SK-N-SH (cell line): ENCODE data around the gene CPEB3. TPM values are rescaled to one million over a fixed set of nuclear protein-coding genes. Genes with fewer than 3 reads are reported as not detected.

Source experiments
- CTCF ChIA-PET: fragments of 300-600, 350-600 bp; formaldehyde crosslinking; extraction: SDS; loops from one replicate; lab custom pipeline; 2021; lab: Yijun Ruan, JAX
- POLR2A ChIA-PET: fragments of 350-600 bp; sonication (Branson Sonifier 250); formaldehyde crosslinking; extraction: SDS; loops from one replicate; lab custom pipeline; 2020; ENCODE audit warnings: antibody characterized with exemption, inconsistent platforms; lab: Yijun Ruan, JAX
- DNase-seq: peaks from one replicate; pipeline ENCODE4 v3.0.0; 2012
- H2AFZ ChIP-seq: fragments of 200-600 bp; sonication (generic); 2 replicates; pipeline ENCODE4 v1.8.1; 2016; ENCODE audit warnings: antibody characterized with exemption, mild to moderate bottlenecking, low read depth
- H3F3A ChIP-seq: fragments of 200-600 bp; sonication (generic); replicated peaks from 2 replicates; pipeline ENCODE3; 2016; ENCODE audit warnings: antibody characterized with exemption, mild to moderate bottlenecking; ENCODE audit not compliant: insufficient read depth
- H3K27ac ChIP-seq, 2 experiments: fragments of 200-500 bp in 1 of 2; fragments of 200-600 bp in 1 of 2; sonication (Bioruptor generic) in 1 of 2; sonication (generic), shearing (Covaris generic) in 1 of 2; 2 replicates each; pipeline versions ENCODE4 v1.5.1 to v1.6.1; 2014 to 2016; ENCODE audit warnings: low read depth in 2 of 2, inconsistent platforms in 1 of 2, low read length in 1 of 2, mild to moderate bottlenecking in 1 of 2, mixed read lengths in 1 of 2
- H3K27me3 ChIP-seq: fragments of 200-600 bp; sonication (generic), shearing (Covaris generic); 2 replicates; pipeline ENCODE4 v1.6.1; 2016; ENCODE audit warnings: mixed run types; ENCODE audit not compliant: insufficient read depth
- H3K36me3 ChIP-seq, 2 experiments: fragments of 200-500 bp in 1 of 2; fragments of 200-600 bp in 1 of 2; sonication (Bioruptor generic) in 1 of 2; sonication (generic) in 1 of 2; replicated peaks in 1 of 2; 2 replicates each; pipeline versions ENCODE3 to v1.5.1; 2014 to 2016; ENCODE audit warnings: low read length in 1 of 2, mild to moderate bottlenecking in 1 of 2; ENCODE audit not compliant: insufficient read depth in 2 of 2, control insufficient read depth in 1 of 2
- H3K4me1 ChIP-seq, 2 experiments: fragments of 200-500 bp in 1 of 2; fragments of 200-600 bp in 1 of 2; sonication (Bioruptor generic) in 1 of 2; sonication (generic), shearing (Covaris generic) in 1 of 2; 2 replicates each; pipeline versions ENCODE4 v1.5.1 to v1.6.1; 2014 to 2016; ENCODE audit warnings: low read depth in 1 of 2, low read length in 1 of 2, mixed run types in 1 of 2; ENCODE audit not compliant: insufficient read depth in 2 of 2, control insufficient read depth in 1 of 2
- H3K4me2 ChIP-seq: fragments of 200-600 bp; sonication (generic), shearing (Covaris generic); 2 replicates; pipeline ENCODE4 v1.6.1; 2017; ENCODE audit warnings: mixed run types
- H3K4me3 ChIP-seq, 2 experiments: fragments of 200-500 bp in 1 of 2; fragments of 200-600 bp in 1 of 2; sonication (Bioruptor generic) in 1 of 2; sonication (generic), shearing (Covaris generic) in 1 of 2; 2 replicates each; pipeline versions ENCODE4 v1.5.1 to v1.8.1; 2014 to 2016; ENCODE audit warnings: low read depth in 2 of 2, inconsistent platforms in 1 of 2, low read length in 1 of 2, mild to moderate bottlenecking in 1 of 2, mixed read lengths in 1 of 2, moderate library complexity in 1 of 2
- H3K79me2 ChIP-seq: fragments of 200-600 bp; sonication (generic); 2 replicates; pipeline ENCODE4 v1.8.1; 2017; ENCODE audit warnings: mild to moderate bottlenecking; ENCODE audit not compliant: insufficient read depth
- H3K9ac ChIP-seq: fragments of 200-600 bp; sonication (generic); 2 replicates; pipeline ENCODE4 v1.6.1; 2017; ENCODE audit warnings: mixed run types
- H3K9me2 ChIP-seq: fragments of 200-600 bp; sonication (generic); 2 replicates; pipeline ENCODE4 v1.6.1; 2017; ENCODE audit warnings: mixed run types
- H3K9me3 ChIP-seq: fragments of 200-600 bp; sonication (generic); 2 replicates; pipeline ENCODE4 v1.6.1; 2017; ENCODE audit warnings: mixed run types, mild to moderate bottlenecking, moderate library complexity
- H4K20me1 ChIP-seq: fragments of 200-600 bp; sonication (generic); 2 replicates; pipeline ENCODE4 v1.6.1; 2017; ENCODE audit warnings: mild to moderate bottlenecking, mixed run types; ENCODE audit not compliant: insufficient read depth
- EP300 ChIP-seq, 2 experiments: IDR thresholded peaks; 2 replicates each; pipeline versions ENCODE4 v1.4.0 to v1.6.1; 2012; ENCODE audit warnings: borderline replicate concordance in 1 of 2, low read depth in 1 of 2, low read length in 1 of 2
- FOXM1 ChIP-seq: IDR thresholded peaks from 2 replicates; pipeline ENCODE4 v1.4.0; 2012; ENCODE audit warnings: low read depth, mild to moderate bottlenecking
- GABPA ChIP-seq: IDR thresholded peaks from 2 replicates; pipeline ENCODE4 v1.4.0; 2012; ENCODE audit warnings: low read depth, mild to moderate bottlenecking
- GATA2 ChIP-seq: sonication (generic); formaldehyde crosslinking; IDR thresholded peaks from 2 replicates; pipeline ENCODE4 v1.5.0; 2020; ENCODE audit warnings: mild to moderate bottlenecking, missing genetic modification reagents
- MEF2A ChIP-seq: IDR thresholded peaks from 2 replicates; pipeline ENCODE4 v1.4.0; 2012; ENCODE audit warnings: low read depth, borderline replicate concordance
- MXI1 ChIP-seq: IDR thresholded peaks from 2 replicates; pipeline ENCODE4 v1.6.1; 2012; ENCODE audit warnings: mild to moderate bottlenecking, low read depth, low read length, improper control_type of control experiment
- NFIC ChIP-seq: IDR thresholded peaks from 2 replicates; pipeline ENCODE4 v1.4.0; 2012; ENCODE audit warnings: borderline replicate concordance
- RCOR1 ChIP-seq: fragments of 150-350 bp; IDR thresholded peaks from 2 replicates; pipeline ENCODE4 v1.6.1; 2017; ENCODE audit warnings: antibody characterized with exemption, low read length
- RXRA ChIP-seq: IDR thresholded peaks from 2 replicates; pipeline ENCODE4 v1.4.0; 2012; ENCODE audit warnings: low read depth, mild to moderate bottlenecking, borderline replicate concordance
- SIN3A ChIP-seq: IDR thresholded peaks from 2 replicates; pipeline ENCODE4 v1.6.1; 2012; ENCODE audit warnings: low read depth, mild to moderate bottlenecking, low read length, moderate library complexity, borderline replicate concordance
- SMC3 ChIP-seq: IDR thresholded peaks from 2 replicates; pipeline ENCODE4 v1.6.1; 2012; ENCODE audit warnings: low read depth, low read length, improper control_type of control experiment
- TCF12 ChIP-seq: IDR thresholded peaks from 2 replicates; pipeline ENCODE4 v1.4.0; 2012
- WGBS: methylation state at CpG from one replicate; pipeline ENCODE4 v1.1.6; 2017; ENCODE audit warnings: low lambda C conversion rate; 5-methylcytosine and 5-hydroxymethylcytosine counted together
- polyA plus RNA-seq, 3 experiments: library from polyadenylated mRNA; depleted of rRNA; stranded (reverse); fragments of >200 nt; gene quantifications; 2 replicates each; pipeline ENCODE4 v1.2.3, GENCODE V29; 2012
- TF ChIP-seq, protein P1 (sequence below): IDR thresholded peaks from 2 replicates; pipeline ENCODE4; 2012
- TF ChIP-seq, protein P2 (sequence below): fragments of 150-350 bp; IDR thresholded peaks from 2 replicates; pipeline ENCODE4 v1.6.1; 2017; ENCODE audit warnings: antibody characterized with exemption, low read length, low read depth, borderline replicate concordance
- TF ChIP-seq, protein P3 (sequence below): fragments of 150-350 bp; IDR thresholded peaks from 2 replicates; pipeline ENCODE4 v1.6.1; 2016; ENCODE audit warnings: mild to moderate bottlenecking, low read depth, low read length

Gene CPEB3
- polyA plus RNA-seq, 1 of the 3 experiments (the other 2 are of a cell fraction): 0.36 TPM

DNA sequence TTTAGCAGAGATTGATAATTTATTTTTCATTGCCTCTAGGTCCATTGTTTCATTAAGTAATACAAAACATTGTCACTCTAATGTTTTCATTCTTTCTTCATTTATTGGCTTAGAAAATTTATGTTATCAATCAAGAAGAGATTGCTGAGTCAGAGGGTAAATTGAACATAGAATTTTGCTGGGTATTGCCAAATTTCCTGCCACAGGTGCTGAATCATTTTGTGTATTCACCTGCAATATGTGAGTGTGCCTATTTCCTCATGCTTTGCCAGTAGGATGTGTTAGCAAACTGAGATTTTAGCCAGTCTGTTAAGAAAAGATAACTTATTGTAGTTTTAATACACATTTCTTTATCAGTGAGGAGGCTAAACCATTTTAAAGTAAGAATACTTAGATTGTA is 38.1 kb upstream of the CPEB3 start (continued):
- TF ChIP-seq RXRA (no peak), NFIC (no peak)
- TF ChIP-seq, protein P1, sequence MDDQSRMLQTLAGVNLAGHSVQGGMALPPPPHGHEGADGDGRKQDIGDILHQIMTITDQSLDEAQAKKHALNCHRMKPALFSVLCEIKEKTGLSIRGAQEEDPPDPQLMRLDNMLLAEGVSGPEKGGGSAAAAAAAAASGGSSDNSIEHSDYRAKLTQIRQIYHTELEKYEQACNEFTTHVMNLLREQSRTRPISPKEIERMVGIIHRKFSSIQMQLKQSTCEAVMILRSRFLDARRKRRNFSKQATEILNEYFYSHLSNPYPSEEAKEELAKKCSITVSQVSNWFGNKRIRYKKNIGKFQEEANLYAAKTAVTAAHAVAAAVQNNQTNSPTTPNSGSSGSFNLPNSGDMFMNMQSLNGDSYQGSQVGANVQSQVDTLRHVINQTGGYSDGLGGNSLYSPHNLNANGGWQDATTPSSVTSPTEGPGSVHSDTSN: no peak
- TF ChIP-seq, all 33 proteins: peak for 0

DNA sequence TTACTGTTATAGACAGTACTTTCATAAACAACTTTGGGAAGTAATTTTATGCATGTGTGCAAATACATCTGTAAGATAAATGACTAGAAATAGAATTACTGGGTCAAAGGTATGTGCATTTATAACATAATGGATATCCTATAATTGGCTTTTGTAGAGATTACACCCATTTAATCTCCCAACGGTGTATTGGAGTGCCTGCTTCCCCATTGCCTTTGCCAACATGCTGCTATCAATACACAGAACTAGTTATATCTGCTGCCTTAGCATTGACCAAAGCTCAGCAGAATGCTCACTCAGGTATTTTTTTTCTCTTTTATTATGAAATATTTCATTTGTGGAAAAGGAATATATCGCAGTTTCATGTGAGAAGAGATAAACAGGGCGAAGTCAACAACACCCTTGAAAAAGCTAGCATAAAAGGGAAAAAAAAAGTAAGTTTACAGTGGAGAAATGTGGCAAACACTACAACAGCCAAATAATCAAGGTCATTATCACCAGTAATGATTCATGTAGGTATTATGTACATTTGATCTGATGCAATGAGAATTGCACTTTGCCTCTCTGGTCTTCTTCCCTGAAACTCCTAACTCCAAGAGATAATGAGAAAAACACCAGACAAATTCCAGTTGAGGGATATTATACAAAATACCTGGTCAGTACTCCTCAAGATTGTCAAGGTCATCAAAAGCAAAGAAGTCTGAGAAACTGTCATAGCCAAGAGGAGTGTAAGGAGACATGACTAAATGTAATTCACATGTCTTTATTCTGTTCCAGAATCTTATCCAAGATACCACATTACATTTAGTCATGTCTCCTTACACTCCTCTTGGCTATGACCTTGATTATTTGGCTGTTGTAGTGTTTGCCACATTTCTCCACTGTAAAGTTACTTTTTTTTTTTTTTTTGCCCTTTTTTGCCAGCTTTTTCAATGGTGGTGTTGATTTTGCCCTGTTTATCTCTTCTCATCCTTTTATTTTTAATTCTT is 36.9 kb upstream of the CPEB3 start:
- H3K27me3 ChIP-seq: no peaks in the 10 kb centered on the region
- 94% methylated on average over 3 of the region's 3 CpGs for whole genome bisulfite sequencing
- H2AFZ ChIP-seq: no peak overlapping the region
- ChIA-PET POLR2A (no interaction called here), CTCF (no interaction called here)
- no peaks in the 10 kb centered on the region for H3K9me3 ChIP-seq
- H3K4me1 ChIP-seq: no peaks in the 10 kb centered on the region; a peak in 2 of 4 replicates
- no peak overlapping the region for H3K9ac ChIP-seq
- H3K79me2 ChIP-seq: peaks cover 91% of the 10 kb centered on the region
- H3K27ac ChIP-seq: no peak overlapping the region
- H3F3A ChIP-seq: peaks cover 4% of the 10 kb centered on the region
- peaks cover 34% of the 10 kb centered on the region; the same call in 1 of the 2 replicates for H4K20me1 ChIP-seq
- no peak overlapping the region for H3K4me3 ChIP-seq
- TF ChIP-seq SIN3A: no peak
- TF ChIP-seq FOXM1: no peak
- H3K36me3 ChIP-seq: peaks cover 7 to 8% of the 10 kb centered on the region in 2 experiments
- DNase-seq: no peak
- H3K4me2 ChIP-seq: no peak overlapping the region
- no peaks in the 10 kb centered on the region for H3K9me2 ChIP-seq

DNA sequence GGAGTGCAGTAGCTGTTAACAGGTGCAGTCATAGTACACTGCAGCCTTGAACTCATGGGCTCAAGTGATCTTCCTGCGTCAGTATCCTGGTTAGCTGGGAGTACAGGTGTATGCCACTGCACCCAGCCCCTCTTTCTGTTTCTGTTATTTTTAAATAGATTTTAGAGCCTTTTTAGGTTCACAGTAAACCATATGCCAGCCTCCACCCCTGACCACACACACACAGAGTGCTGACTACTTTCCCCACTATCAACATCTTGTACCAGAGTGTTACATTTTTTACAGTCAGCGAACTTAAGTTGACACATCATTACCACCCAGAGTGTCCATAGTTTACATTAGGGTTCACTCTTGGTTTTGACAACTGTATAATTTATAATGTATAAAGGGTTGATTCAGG is 32.2 kb upstream of the CPEB3 start:
- no peak for DNase-seq
- no peaks in the 10 kb centered on the region for H3K27me3 ChIP-seq
- H3K9me3 ChIP-seq: no peaks in the 10 kb centered on the region
- no peak overlapping the region for H3K9ac ChIP-seq
- 94% methylated on average over 2 of the region's 2 CpGs for WGBS
- no peak overlapping the region for H2AFZ ChIP-seq
- H3K4me3 ChIP-seq: no peak overlapping the region
- no peaks in the 10 kb centered on the region for H3K9me2 ChIP-seq
- ChIA-PET POLR2A (no interaction called here), CTCF (no interaction called here)
- peaks cover 92% of the 10 kb centered on the region for H3K79me2 ChIP-seq
- H3K4me2 ChIP-seq: no peak overlapping the region
- no peaks in the 10 kb centered on the region for H3F3A ChIP-seq
- peaks cover 7 to 22% of the 10 kb centered on the region in 2 experiments for H3K36me3 ChIP-seq
- peaks cover 29% of the 10 kb centered on the region; the same call in 1 of the 2 replicates for H4K20me1 ChIP-seq
- H3K27ac ChIP-seq: no peak overlapping the region
- H3K4me1 ChIP-seq: no peaks in the 10 kb centered on the region; a peak in 2 of 4 replicates
- no peak for TF ChIP-seq SIN3A
- TF ChIP-seq MXI1: no peak
- TF ChIP-seq, protein P1: no peak
- TF ChIP-seq GATA2 (CRISPR knock-in tag): no peak
- TF ChIP-seq EP300 (IDR thresholded peaks at IDR 0.05; ENCODE audit: borderline replicate concordance in 1 of 2, low read depth in 1 of 2, low read length in 1 of 2): no peak
- TF ChIP-seq FOXM1: no peak
- no peak for TF ChIP-seq GABPA
- TF ChIP-seq MEF2A: no peak
- no peak for TF ChIP-seq SMC3
- TF ChIP-seq TCF12: no peak
- TF ChIP-seq, protein P2, sequence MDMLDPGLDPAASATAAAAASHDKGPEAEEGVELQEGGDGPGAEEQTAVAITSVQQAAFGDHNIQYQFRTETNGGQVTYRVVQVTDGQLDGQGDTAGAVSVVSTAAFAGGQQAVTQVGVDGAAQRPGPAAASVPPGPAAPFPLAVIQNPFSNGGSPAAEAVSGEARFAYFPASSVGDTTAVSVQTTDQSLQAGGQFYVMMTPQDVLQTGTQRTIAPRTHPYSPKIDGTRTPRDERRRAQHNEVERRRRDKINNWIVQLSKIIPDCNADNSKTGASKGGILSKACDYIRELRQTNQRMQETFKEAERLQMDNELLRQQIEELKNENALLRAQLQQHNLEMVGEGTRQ: no peak
- TF ChIP-seq, protein P3, sequence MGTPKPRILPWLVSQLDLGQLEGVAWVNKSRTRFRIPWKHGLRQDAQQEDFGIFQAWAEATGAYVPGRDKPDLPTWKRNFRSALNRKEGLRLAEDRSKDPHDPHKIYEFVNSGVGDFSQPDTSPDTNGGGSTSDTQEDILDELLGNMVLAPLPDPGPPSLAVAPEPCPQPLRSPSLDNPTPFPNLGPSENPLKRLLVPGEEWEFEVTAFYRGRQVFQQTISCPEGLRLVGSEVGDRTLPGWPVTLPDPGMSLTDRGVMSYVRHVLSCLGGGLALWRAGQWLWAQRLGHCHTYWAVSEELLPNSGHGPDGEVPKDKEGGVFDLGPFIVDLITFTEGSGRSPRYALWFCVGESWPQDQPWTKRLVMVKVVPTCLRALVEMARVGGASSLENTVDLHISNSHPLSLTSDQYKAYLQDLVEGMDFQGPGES: no peak
- TF ChIP-seq RCOR1: no peak
